GM19239 (cell line): ENCODE measurements around the gene NACC2.
"Not testable (repeated sequence)": the region's sequence is repeated elsewhere in the genome, so short reads cannot be mapped to it uniquely, and the experiment has no call there.

Experiments used
- DNase-seq: peaks from one replicate; pipeline ENCODE4 v3.0.0; 2011; ENCODE audit warnings: low spot score; ENCODE audit not compliant: insufficient read length
- FAIRE-seq: peaks from 2 replicates; lab custom pipeline; 2011; peaks lifted over from hg19 to GRCh38; lab: Jason Lieb, UNC

NACC2 gene

DNA sequence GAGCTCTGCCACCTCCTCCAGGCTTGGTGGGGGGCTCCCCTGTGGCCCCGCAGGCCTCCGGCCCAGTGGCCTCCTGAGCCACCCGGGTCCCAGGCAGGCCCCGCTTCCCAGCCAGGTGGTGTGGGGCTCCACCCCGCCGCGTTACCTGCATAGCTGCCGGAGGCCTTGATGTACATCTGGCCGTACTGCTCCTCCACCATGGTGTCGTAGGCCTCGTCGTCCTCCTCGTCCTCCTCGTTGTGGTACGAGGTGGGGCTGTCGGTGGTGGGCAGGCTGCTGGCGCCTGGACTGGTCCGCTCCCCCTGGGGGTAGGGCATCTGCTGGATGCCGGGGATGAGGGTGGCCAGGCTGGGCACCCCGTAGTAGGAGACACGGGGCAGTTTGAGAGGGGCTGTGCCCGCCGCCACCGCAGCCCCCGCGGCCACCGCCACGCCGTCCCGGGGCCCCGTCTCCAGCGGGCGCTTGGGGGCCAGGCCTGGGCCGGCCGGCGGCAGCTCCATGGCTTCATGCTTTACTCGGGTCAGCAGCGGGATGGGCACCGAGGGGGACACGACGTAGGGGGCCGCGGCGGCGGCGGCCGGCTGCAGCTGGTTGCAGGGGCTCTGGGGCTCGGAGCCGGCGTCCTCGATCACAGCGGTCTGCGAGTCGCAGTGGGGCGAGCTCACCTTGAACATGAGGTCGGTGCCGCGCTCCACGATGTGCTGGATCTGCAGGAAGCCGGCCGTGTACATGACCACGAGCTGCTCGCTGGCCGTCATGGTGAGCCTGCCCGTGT lies 45.4 kb downstream of the NACC2 start:
- no peak for FAIRE-seq
- DNase-seq, result no peak

GRCh38 chr9:136048560-136049411 lies 46.3 kb downstream of the NACC2 start:
- DNase-seq (no peak), FAIRE-seq (no peak)

GRCh38 chr9:136047775-136048559 lies 47.1 kb downstream of the NACC2 start:
- DNase-seq, result no peak
- FAIRE-seq, result no peak

- DNase-seq, result no peak
Measured at GRCh38 chr9:136047076-136047774, 47.9 kb downstream of the NACC2 start.

GRCh38 chr9:136046554-136046920 lies 48.6 kb downstream of the NACC2 start:
- DNase-seq, result no peak
- no peak for FAIRE-seq

More at GRCh38 chr9:136047076-136047774, 47.9 kb downstream of the NACC2 start:
- FAIRE-seq, result no peak

GRCh38 chr9:136045595-136046553 lies 49.2 kb downstream of the NACC2 start:
- DNase-seq, result no peak
- FAIRE-seq, result no peak

GRCh38 chr9:136044971-136045594 lies 50.0 kb downstream of the NACC2 start:
- DNase-seq (no peak), FAIRE-seq (no peak)

GRCh38 chr9:136044207-136044970 lies 50.7 kb downstream of the NACC2 start:
- FAIRE-seq (no peak), DNase-seq (no peak)

DNA sequence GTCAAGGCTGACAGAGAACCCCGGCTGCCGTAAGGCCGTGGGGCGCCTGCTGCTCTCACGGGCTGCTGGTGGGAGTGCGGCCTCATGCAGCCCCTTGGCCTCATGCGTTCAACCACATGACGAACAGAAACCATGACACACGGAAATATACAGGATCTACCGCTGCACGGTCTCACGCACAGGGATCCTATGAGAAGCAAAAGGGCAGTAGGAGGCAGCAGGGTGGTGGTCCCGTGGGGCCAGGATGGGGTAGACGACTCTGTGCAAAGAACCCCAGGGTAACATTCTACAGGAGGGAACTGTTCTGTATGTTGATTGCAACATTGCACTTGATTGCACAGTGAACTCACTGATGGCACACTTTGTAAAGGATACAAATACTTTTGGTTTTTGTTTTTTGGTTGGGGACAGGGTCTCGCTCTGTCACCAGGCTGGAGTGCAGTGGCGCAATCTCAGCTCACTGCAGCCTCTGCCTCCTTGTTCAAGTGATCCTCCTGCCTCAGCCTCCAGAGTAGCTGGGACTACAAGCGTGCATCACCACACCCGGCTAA lies 51.6 kb downstream of the NACC2 start:
- FAIRE-seq (no peak), DNase-seq (no peak)

DNA sequence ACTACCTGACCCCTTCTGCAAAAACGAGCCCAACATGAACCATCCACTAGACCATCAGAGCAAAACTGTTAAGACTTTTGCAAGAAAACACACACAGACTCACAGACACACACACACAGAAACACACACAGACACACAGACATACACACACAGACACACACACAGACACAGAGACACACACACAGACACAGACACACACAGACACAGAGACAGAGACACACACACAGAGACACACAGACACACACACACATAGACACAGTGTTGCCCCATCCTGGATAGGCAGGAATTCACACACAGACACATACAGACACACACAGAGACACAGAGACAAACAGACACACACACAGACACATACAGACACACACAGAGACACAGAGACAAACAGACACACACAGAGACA lies 52.5 kb downstream of the NACC2 start:
- no peak for DNase-seq
- FAIRE-seq, result no peak

- DNase-seq, FAIRE-seq: not testable (repeated sequence)
Measured at GRCh38 chr9:136040848-136041247, 54.2 kb downstream of the NACC2 start.

GRCh38 chr9:136039488-136039887 lies 55.6 kb downstream of the NACC2 start:
- FAIRE-seq, result no peak
- no peak for DNase-seq

DNA sequence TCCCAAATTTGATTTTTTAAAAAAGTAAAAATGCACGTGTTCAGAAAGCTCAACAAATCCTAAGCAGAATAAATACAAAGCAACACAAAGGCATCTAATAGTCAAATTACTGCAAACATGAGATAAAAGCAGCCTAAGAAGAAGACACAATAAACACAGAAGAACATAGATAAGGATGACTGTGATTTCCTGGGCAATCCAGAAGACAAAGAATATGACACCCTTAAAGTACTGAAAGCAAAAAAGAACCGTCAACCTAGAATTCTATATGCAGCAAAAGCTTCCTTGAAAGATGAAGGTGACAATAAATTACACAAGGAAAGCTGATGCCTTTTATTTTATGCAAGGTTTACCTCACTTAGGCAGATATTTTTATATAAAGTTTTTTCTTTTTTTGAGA lies 58.2 kb downstream of the NACC2 start:
- DNase-seq (no peak), FAIRE-seq (no peak)

GRCh38 chr9:136036050-136036449 lies 59.0 kb downstream of the NACC2 start:
- no peak for DNase-seq
- no peak for FAIRE-seq

GRCh38 chr9:136031741-136032730 lies 63.1 kb downstream of the NACC2 start:
- DNase-seq (no peak), FAIRE-seq (no peak)

DNA sequence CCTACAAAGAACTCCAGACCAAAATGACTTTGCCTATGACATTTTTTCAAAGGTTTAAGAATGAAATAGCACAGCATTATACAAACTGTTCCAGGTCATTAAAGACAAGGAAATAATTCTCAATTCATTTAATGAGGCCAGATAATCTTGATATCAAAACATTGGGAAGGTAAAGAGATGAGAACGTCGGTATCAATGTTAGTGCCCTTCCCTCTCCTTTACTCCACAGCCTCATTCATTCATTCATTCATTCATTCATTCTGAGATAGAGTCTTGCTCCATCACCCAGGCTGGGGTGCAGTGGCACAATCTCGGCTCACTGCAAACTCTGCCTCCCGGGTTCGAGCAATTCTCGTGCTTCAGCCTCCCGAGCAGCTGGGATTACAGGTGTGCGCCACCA lies 64.0 kb downstream of the NACC2 start:
- no peak for DNase-seq
- no peak for FAIRE-seq
